Stimulated activated CD8-positive, alpha-beta memory T cell treated with anti-CD3 and anti-CD28 coated beads, Interleukin-15, amount 100 ng/mL, for 1 hour (primary cell): Measurements from ENCODE around the gene IRF1.

Experiments used
- DNase-seq: peaks from one replicate; pipeline ENCODE4 v3.0.0-alpha.2; 2020; ENCODE audit warnings: low read depth

The IRF1 gene

DNA sequence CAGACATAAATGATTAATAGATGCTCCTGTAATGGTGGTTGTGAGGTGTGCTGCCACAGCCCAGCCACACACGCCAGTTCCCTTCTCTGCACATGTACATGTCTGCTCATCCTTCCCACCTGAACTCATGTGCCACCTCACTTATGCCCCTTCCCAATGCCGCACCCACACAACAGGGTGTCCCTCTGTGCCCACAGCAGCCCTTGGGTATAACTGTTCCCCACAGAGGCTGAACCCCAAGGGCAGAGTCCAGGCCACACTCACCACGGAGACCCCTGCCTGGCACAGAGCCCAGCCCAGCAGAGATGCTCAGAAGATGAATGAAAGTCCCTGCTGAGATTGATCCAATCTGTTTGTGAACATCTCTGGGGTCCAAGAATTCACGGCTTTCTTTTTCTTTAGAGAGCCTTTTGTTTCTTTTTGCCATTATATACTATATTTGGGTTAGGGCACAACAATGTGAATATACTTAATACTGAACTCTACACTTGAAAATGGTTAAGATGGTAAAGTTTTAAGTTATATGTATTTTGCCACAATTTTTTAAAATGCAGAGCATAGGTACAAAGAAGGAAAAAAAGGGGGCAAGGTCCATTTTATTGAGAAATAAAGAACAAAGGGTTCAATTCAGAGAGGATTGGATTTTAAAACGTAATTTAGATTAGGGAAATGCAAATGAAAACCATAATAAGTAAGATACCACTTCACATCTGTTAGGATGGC lies 29.6 kb downstream of the IRF1 start:
- no peak for DNase-seq

DNA sequence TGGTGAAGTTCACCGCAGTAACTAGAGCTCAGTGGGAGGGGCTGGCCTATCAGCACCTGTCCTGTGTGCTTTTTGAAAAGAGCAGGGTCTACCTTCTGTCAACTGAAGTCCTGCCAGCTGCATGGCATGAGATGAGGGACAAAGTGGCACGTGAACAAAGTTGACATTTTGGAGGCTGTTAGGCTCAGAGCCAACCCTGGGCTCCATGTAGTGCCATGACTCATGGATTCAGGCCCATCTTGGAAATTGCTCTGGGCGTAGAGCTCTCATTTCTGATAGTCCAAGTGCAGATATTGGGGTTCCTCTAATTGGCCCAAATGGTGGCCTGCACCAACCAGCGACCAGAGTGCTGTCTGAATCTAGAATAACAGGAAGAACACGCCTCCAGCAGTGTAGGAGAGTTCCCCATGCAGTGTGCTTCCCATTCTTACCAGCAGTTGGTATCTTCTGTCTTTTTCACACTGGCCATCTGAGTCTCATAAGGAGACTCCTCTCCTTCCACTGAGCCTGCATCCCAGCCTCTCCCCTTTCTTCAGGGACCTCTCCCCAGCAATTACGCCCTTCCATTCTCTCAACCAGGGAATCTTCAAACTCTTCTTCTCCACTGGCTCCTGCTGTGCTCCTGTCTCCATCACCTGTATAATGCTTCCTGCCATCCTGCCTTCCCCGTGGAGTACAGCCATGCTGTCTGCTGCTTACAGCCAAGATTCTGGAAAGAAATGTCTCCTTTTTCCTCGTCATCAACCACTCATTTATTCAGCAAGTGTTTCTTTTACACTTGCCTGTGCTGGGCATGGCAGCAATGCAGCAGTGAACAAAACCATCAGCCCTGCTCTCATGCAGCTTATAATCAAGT lies 30.4 kb downstream of the IRF1 start:
- DNase-seq = no peak

DNA sequence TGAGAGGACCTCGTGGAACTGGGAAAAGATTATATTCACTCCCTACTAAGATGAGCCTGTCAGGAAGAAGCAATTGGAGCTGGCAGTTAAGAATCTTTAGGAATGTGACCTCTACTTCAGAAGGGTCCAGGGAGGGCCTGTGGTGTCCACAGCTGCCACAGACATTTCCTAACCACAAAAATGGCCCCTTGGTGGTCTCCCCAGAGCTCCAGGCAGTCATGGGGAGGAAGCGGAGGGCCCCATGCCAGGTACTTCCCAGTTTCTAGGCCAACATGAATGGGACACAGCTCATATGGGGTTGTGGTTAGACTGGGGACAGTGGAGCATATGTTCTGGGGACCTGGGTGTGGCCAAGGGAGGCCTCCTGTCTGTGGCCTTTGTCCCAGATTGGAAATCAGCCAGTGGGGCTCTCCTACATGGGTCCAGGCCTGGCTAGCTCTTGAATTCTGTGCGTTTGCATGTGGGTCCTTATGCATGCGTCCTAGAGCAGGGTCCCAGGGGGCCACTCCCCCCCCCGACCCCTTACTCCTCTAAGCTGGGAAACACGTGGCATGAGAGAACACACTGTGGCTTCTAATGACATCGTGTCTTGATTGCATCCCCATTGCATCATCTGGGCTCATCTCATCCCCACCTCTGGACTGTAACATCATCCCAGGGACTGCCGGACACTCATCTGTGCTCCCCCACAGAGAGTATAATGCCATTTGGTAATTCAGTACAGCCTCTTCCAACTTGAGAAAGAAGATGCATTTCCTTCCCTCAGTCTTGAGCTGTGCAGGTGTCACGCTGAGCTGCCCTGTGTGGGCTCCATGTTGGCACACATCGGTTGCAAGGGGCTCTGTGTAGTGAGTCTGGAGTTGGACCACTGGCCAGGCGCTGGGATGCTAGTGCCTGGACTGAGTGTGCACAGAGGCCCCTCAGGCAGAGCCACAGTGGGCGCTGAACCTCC lies 31.3 kb downstream of the IRF1 start:
- no peak for DNase-seq

DNA sequence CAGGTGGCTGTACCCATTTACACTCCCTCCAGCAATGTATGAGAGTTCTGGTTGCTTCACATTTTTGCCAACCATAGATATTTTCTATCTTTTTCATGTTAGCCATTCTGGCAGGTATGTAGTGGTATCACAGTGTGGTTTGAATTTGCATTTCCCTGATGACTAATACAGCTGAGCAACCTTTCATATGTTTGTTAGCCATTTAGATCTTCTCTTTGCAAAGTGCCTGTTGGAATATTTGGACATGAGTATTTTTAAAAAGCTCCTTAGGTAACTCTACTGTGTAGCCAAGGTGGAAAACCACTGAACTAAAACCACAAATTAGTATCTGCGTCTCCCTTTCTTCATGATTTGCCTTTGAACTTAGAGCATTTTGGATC lies 31.9 kb downstream of the IRF1 start:
- no peak for DNase-seq

DNA sequence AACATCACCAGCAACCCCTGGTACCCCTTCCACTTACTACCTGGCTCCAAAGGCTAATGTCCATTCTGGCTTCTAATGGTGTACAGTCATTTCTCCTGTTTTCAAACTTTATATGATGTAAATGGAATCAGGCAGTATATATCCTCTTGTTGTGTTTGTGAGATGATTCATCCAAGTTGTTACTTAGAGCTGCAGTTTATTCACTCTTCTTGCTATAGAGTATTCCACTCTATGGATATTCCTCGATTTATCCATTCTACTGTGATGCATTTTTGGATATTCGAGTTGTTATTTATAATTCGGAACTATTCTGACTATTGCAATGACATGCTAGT lies 32.4 kb downstream of the IRF1 start:
- no peak for DNase-seq

DNA sequence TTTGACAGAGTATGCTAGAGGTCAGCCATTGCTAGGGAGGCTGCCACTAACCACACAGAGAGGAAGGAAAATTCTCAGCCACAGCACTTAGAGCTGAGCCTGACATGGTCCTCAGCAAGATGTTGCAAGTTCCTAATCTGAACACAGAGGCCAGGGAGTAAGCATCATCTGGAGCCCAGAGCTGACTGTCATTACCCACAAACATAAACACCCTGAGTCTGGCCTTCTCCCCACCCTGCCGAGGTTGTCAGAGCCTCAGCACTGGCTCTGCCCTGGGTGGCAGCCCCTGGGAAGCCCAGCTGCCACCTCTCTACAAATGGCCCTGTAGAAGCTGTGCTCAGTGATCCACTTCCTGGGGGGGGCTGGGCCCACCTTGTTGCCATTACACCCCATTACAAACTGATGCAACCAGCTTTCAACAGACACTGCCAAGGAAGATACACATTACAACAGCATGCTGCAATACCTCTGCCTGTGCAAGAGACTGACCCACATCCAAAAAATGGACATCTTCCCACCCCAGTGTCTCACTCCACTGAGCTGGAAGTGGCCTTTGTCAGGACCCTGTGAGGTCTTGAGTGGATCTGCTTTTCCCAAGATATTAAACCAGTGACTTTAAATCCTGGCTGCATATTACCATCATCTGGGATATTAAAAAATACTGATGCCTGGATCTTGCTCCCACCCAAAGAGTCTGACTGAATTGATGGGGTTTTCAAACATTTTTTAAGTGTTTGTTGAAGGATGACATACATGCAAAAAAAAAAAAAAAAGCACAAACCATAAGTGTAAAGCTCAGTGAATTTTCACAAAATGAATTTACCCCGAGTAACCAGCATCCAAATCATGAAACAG lies 33.0 kb downstream of the IRF1 start:
- no peak for DNase-seq

DNA sequence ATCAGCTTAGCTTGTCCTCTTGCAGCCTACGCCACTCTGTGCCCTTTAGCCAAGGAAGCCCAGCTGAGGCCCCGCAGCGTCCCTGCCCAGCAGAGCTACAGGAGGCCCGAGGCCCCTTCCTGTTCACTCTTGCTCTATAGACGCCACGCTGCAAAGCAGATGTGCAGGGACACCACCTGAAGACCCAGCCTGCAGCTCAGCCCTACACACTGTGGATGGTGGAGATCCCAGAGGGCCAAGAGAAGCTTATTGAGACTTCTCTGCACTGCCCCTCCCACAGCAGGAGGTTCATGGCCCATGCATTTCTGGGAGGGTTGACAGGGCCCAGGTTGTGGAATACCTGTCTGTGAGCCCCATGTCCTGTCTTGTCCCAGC lies 33.6 kb downstream of the IRF1 start:
- DNase-seq = no peak

DNA sequence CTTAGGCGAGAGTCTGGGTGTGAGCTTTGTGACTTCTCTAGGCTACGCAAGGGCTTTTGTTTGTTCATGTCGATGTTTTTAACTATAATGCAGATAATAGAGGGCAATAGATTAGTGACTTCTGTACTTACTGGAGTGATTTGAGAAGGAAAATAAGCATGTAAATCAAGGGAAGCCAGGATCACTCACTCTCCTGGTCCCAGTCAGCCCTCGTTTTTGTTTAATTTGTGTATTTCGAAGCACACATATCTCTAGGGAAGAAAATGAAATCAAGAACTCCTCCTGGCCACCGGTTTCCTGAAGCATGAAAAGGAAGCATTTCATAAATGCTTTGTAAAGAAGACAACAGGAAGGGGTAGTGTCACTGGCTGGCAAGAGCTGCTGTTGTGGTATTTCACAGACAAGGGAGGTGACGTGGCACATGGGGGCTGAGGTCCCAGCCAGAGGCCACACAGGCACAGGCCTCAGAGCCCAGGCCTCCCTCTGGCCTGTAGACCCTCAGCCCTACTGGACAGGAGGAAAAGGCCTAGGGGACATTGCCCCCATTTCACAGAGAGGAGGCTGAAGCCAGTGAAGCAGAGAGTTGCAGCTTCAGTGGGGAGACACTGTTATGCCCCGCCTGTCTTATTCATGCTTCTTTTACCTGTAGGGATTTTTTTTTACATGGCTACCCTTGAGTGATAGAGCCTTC lies 34.1 kb downstream of the IRF1 start:
- no peak for DNase-seq

DNA sequence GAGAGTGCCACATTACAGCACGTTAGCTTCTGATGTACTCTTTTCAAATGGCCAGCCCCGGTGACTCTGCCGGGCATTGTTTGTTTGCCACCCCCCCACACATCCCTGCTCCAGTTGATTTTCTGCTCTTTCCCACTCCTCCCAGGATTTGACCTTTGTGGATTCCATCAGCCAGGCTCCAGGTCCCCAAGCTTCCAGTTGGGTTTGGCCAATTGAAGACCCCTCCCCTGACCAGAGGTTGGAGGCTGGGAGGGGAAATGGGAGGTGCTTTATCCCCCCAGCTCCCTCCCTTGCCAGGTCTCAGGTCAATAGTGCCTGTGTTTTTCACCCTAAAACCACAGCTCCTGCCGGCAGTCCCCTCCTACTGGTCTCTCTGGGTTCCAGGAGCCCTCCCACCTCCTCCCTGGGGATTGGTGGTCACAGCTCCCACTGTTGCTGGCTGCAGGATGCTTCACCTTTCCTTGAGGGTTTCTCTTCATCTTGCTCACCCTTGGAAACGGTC lies 34.9 kb downstream of the IRF1 start:
- DNase-seq = no peak

DNA sequence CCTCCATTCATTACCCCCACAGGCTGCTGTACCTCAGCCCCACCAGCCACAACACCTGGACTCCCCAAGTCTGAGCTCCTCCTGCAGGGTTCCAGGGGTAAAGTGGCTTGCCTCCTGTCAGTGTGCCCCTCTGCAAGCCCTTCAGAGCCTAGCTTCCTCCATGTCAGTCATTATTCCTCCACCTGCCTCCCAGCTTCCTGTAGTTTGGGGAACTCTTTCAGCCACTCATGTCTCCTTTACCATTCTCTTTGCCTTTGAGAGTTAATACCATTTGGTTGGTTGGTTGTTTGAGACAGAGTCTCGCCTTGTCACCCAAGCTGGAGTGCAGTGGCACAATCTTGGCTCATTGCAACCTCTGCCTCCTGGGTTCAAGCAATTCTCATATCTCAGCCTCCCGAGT lies 36.2 kb downstream of the IRF1 start:
- DNase-seq = no peak

DNA sequence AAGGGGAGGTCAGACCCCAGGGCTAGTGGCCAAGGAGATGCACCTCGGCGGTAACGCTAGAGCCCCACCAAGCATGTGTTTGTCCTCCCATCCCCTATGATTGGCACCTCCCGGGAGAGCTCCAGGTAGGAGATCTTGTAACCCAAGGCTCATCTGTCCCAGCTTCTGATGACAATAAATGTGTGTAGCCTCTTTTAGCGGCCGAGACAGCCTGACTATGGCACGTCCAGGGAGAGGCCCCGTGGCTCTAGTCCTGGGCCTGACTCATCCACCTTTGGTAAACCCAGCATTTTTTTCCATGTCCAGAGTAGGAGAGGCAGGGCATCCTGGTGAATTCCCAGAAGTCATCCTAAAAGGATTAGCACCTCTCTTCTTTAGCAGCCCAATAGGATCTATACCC lies 39.2 kb downstream of the IRF1 start:
- DNase-seq = no peak

DNA sequence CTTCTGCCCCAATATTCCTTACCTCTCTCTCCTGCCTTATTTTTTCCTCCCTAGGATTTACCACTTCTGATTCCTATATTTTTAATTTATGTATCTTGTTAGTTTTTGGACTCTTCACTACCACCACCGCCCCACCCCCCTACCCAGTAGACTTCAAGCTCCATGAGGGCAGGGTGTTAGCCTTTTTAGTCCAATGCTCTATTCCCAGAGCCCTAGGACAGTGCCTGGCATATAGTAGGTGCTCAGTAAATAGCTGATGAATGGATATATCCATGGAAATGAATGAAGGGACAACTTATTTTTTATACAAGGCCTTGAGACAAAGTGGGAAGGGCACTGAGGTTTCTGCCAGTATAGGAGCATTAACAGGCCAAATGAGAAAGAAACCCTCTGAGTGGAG lies 41.5 kb downstream of the IRF1 start:
- DNase-seq = no peak

DNA sequence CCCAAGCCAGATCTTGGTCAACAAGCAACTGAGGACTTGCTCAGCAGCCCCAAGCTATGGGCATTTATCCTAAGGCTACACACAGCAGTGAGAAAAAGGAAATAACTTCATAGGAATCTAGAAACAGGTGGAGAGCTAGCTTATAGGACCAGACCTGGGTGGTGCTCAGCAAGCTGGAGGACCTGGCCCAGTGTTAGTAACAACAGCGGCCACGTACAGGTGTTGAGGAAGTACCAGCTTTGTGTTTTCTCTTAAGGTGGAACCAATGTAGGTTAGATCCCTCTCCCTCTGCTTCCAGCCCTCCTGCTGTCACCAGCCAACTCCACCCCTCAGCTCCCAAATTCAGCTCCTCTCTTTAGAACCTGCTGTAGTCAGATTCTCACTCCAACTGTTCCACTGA lies 43.4 kb downstream of the IRF1 start:
- DNase-seq = no peak

DNA sequence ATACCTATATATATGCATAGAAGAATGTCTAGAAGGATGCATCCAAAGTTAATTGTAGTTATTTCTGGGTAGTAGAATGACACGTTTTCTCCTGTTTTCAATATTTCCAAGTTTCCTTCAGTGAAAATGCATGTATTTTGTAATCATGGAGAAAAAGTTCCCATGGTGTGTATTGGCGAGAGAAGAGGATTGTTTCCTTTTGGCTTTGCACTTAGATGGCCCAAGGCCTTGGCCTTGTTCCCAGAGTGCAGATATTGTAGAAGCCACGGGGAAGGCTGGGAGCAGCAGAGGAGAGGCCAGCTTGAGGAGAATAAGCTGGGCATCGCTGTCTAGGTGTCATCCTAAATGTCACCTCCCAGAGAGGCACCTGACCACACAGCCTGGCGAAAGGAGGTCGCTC lies 44.0 kb downstream of the IRF1 start:
- no peak for DNase-seq

DNA sequence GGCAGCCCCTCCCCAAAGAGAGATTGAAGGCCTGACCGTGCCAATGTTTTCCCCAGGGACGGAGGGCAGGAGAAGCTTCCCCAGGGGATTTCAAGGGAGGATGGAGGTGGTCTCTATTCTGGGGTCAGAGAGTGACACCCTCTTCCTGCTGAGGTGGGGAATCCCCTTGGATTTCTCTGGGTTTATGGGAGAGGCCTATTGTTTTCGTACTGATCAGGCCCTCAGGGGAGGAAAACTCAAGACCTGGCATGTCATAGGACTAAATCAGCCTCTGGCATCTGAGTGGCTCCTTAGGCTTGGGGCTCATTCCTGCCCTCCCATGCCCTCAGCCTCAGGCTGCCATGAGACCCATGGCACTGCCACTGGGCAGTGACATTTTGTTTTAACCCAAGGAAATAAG lies 44.6 kb downstream of the IRF1 start:
- no peak for DNase-seq

DNA sequence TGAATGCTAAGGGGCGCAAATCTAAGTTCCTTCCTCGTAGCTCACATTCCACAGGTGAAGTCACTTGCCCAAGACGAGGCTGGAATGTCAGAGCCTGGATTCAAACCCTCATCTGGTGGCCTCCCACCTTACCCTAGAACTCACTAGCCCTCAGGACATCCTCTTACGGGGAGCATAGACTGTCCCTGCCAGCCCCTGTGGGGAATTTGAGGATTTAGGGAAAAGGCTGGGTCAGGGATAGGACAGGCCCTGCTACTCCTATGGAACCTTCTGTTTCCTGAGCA lies 45.0 kb downstream of the IRF1 start:
- DNase-seq = no peak

DNA sequence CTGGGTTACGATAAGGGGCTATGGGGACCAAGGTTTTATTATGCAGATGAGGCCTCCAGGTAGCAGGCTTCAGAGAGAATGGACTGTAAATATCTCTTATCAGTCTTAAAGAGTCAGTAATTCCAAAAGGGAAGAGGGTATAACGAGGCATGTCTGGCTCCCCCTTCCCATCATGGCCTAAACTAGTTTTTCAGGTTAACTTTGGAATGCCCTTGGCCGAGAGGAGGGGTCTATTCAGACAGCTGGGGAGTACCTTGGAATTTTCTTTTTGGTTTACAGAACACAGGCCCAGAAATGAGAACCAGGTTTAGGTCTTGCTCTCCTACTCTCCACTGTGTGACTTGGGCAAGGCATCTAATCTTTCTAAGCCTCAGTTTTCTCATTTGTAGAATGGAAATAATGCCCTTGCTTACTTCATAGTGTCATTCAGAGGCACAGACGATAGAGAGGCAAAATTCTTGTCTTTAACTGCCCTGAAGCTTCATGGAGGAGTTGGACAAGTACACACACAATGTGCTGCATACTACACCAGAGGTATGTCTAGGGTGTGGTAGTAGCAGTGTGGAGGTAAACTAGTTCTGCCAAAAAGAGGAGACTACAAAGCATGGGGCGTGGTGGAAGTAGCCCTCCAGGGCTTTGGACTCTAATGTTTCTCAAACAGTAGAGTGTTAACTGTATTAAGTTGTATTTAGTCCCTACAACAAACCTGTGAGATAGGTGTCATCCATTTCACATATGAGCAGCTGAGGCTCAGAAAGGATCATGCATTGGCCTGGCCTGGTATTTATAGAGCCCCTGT lies 45.5 kb downstream of the IRF1 start:
- DNase-seq = no peak

DNA sequence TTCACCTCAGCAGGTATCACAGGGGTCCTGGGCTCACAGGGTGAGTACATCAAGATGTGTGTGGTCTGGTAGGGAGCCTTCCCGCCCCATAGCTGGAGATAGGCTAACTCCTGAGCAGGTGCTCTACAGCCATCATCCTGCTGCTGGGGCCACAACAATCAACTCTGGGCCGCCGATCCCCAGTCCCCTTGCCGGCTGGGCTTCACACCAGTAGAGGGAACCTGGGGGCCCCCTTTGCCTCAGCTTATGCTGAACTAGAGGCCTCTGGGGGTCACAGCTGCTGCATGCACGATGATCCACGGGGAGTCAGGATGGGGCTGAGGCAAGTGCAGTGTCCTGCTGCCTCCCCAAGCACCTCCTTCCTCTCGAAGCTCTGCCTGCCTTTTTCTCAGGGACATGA lies 46.5 kb downstream of the IRF1 start:
- DNase-seq = no peak

DNA sequence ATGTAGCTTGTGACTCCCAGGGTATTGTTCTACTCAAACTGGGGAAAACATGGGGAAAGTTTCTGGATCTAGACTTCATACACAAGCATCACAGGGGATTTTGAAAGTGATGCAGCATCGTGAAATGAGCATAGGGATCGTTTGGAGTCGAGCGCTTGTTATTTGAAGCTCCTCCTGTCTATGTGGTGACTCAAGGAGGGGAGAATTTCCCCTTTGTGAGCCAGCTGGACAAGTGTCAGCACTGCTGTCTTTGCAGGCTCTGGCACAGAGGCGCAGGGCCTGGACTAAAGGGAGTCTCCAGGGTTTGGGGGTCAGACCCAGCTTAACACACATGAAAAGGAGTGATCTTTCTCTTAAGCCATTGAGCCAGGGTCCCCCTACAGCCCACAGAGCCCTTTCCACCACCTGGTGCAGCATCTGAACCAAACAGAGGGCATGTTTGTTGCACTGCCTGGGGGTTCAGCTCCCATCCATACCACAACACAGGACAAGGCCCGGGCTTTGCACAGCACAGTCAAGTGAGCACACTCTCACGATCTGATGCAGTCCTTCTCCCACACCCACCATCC lies 51.0 kb downstream of the IRF1 start:
- no peak for DNase-seq

DNA sequence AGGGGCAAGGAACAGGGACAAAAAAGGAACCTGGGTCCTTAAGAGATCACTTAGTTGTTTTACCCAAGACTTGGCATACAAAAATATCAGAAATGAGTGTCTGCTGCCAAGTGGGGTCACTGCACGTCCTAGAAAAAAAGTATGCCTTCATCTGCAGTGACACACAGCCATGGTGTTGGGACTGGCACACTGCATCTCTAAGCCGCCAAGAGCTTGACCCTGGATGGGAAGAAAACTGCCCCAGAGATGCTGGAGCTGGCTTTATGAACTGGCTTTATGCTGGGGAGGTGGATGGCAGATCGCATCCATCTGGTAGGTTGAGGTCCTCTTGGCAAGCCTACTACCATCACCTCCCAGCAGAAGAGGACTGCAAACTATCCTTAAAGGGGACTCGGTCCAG lies 51.7 kb downstream of the IRF1 start:
- DNase-seq = no peak
